OCI-LY7 (cell line): Measurements from ENCODE around the gene FAM193B.

Experiments used
- CTCF ChIP-seq: fragments of 200-600 bp; sonication (generic); conservative IDR thresholded peaks from 2 replicates; pipeline ENCODE4 v1.5.1; 2014; ENCODE audit warnings: mild to moderate bottlenecking, antibody characterized with exemption, low read length, moderate library complexity, mixed read lengths
- EZH2phosphoT487 ChIP-seq: fragments of 200-600 bp; sonication (generic); IDR thresholded peaks from 2 replicates; pipeline ENCODE4 v1.6.1; 2018; ENCODE audit warnings: low read depth, borderline replicate concordance, mild to moderate bottlenecking, mixed run types, antibody characterized with exemption, low read length, moderate library complexity, mixed read lengths

- TF ChIP-seq EZH2phosphoT487 (no peak), CTCF (no peak)
These were observed 2.8 kb upstream of the FAM193B start for GRCh38 chr5:177557041-177557647.
